ENCODE data around the gene UNC13D.

DNA sequence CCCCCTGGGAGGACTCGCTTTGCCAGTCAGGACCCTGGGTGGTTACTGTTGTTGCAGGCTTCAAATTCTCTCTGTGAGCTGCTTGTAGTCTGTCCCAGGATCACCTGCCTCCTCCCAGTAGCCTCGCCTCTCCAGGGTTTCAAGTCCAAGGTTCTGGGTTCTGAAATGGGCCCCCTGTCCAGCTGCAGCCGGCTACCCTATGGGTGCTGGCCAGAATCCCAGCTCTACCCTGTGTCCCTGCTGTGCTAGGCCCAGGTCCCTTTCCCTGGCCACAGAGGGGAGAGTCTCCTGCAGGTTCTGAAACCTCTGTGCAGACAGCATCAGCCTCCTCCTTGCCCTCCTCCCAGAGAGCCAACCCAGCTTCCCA, 21.4 kb downstream of the UNC13D start:
- TF ChIP-seq EZH2phosphoT487 (IDR thresholded peaks at IDR 0.05; ENCODE audit: insufficient read depth, low read depth) (no peak), EZH2 (IDR thresholded peaks at IDR 0.05; ENCODE audit: insufficient read depth, poor library complexity, severe bottlenecking) (no peak)

All from GM23248 (cell line).